ENCODE measurements around the gene SMYD3.

GRCh38 chr1:246144931-246145330 is 362.1 kb downstream of the SMYD3 start:
- TF ChIP-seq CTCF (IDR thresholded peaks at IDR 0.05) (no peak), POLR2AphosphoS5 (IDR thresholded peaks at IDR 0.05) (no peak), POLR2A (IDR thresholded peaks at IDR 0.05) (no peak)
